Neural progenitor cell (in vitro differentiated cells): Measurements from ENCODE around the gene KRTAP29-1. TPM values are rescaled to one million over a fixed set of nuclear protein-coding genes. Genes with fewer than 3 reads are reported as not detected.

ENCODE experiments used
- DNase-seq: peaks from one replicate; pipeline ENCODE4 v3.0.0-alpha.2; 2016; ENCODE audit warnings: low spot score
- H2AFZ ChIP-seq: fragments of 200-600 bp; sonication (generic); replicated peaks from 2 replicates; pipeline ENCODE4 v1.6.1; 2016; ENCODE audit warnings: antibody characterized with exemption
- H3F3A ChIP-seq: fragments of 200-600 bp; sonication (generic); 2 replicates; pipeline ENCODE4 v1.6.1; 2016; ENCODE audit warnings: antibody characterized with exemption, low read depth
- H3K27ac ChIP-seq: fragments of 200-600 bp; sonication (generic); 2 replicates; pipeline ENCODE4 v1.5.1; 2016; ENCODE audit warnings: mild to moderate bottlenecking
- H3K27me3 ChIP-seq: fragments of 200-600 bp; sonication (generic); 2 replicates; pipeline ENCODE4 v1.6.1; 2016; ENCODE audit warnings: mild to moderate bottlenecking, moderate library complexity
- H3K36me3 ChIP-seq: fragments of 200-600 bp; sonication (generic); 2 replicates; pipeline ENCODE4 v1.5.1; 2016
- H3K4me1 ChIP-seq: fragments of 200-600 bp; sonication (generic); 2 replicates; pipeline ENCODE4 v1.6.1; 2016; ENCODE audit warnings: mixed run types
- H3K4me2 ChIP-seq: fragments of 200-600 bp; sonication (generic); 2 replicates; pipeline ENCODE4 v1.6.1; 2016
- H3K4me3 ChIP-seq: fragments of 200-600 bp; sonication (generic); 2 replicates; pipeline ENCODE4 v1.5.1; 2016
- H3K79me2 ChIP-seq: fragments of 200-600 bp; sonication (generic); 2 replicates; pipeline ENCODE4 v1.6.1; 2016; ENCODE audit warnings: low read depth
- H3K9ac ChIP-seq: fragments of 200-600 bp; sonication (generic); 2 replicates; pipeline ENCODE4 v1.6.1; 2016
- H3K9me3 ChIP-seq: fragments of 200-600 bp; sonication (generic); 2 replicates; pipeline ENCODE4 v1.5.1; 2016; ENCODE audit warnings: low read depth
- H4K20me1 ChIP-seq: fragments of 200-600 bp; sonication (generic); 2 replicates; pipeline ENCODE4 v1.6.1; 2016; ENCODE audit warnings: low read depth
- H3K27ac Mint-ChIP-seq: 3 replicates; pipeline ENCODE4 v1.8.0; 2021; ENCODE audit warnings: mixed read lengths
- H3K27me3 Mint-ChIP-seq: 2 replicates; pipeline ENCODE4 v1.8.0; 2022; ENCODE audit warnings: low read depth, mild to moderate bottlenecking, inconsistent platforms, moderate library complexity, mixed read lengths; ENCODE audit not compliant: insufficient read depth
- H3K36me3 Mint-ChIP-seq: 3 replicates; pipeline ENCODE4 v1.8.0; 2021; ENCODE audit warnings: mixed read lengths
- H3K4me1 Mint-ChIP-seq: 3 replicates; pipeline ENCODE4 v1.8.0; 2021; ENCODE audit warnings: mixed read lengths
- H3K4me3 Mint-ChIP-seq: 3 replicates; pipeline ENCODE4 v1.8.0; 2021; ENCODE audit warnings: mild to moderate bottlenecking, moderate library complexity, mixed read lengths
- H3K9me3 Mint-ChIP-seq: 3 replicates; pipeline ENCODE4 v1.8.0; 2020; ENCODE audit warnings: mixed read lengths
- EZH2 ChIP-seq: fragments of 200-600 bp; sonication (generic); IDR thresholded peaks from 2 replicates; pipeline ENCODE4 v1.6.1; 2017; ENCODE audit warnings: antibody characterized with exemption, mild to moderate bottlenecking, moderate library complexity
- EZH2phosphoT487 ChIP-seq: fragments of 200-600 bp; sonication (generic); IDR thresholded peaks from 2 replicates; pipeline ENCODE4 v1.6.1; 2017; ENCODE audit warnings: antibody characterized with exemption
- total RNA-seq: library from RNA; depleted of rRNA; stranded (reverse); fragments of >200 nt; gene quantifications from 2 replicates; pipeline ENCODE4 v1.2.3, GENCODE V29; 2015; ENCODE audit warnings: low replicate concordance
- TF ChIP-seq, protein P1 (sequence below): fragments of 200-600 bp; sonication (generic); IDR thresholded peaks from 2 replicates; pipeline ENCODE4 v1.5.1; 2017; ENCODE audit warnings: antibody characterized with exemption, mild to moderate bottlenecking

The KRTAP29-1 gene
- total RNA-seq, 1 donor from 2014 or later: not detected

DNA sequence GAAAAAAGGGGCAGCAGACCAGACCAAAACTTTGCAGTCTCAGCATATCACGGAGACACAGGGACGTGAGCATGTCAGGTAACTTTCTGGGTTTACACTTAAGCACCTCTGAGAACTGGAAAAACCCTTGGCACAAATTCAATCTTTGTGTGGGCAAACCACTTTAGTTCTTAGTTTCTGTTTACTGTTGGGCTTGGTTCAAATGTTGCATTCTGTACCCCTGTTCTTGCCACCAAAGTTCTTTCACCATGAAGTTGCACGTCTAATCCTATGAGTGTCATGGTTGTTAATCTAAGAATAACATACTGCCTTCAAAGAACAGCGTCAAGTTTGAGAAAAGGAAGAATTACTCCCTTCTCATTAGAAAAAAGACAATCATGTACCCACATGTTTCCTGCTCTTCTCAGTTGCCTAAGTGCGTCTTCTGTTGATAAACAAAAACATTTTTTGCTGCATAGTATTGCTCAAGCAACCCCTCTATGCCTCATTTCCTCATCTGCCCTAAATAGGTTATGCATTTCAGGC, 36.4 kb upstream of the KRTAP29-1 start:
- H3K9me3 Mint-ChIP-seq: peaks cover 9% of the 10 kb centered on the region

DNA sequence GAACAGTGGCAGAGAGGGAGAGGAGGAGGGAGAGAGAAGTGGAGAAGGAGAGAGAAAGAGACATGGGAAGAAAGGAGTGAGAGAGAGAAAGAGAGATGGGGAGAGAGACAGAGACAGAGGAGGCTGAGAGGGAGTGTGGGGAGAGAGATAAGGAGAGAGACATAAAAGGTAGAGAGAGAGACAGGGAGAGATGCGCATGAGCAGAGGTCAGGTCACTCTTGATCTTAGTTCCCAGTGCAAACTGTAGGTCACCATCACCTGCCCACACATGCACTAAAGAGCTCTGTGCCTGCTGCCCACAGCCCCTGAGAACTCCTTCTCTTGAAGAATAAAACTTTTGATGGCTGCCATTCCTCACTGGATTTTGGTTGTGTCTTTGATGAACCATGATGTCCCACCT, 33.1 kb upstream of the KRTAP29-1 start:
- Histone ChIP-seq H4K20me1 (no peaks in the 10 kb centered on the region), H3K4me3 (no peak overlapping the region), H3K4me1 (no peaks in the 10 kb centered on the region), H3K9me3 (no peaks in the 10 kb centered on the region), H3F3A (no peaks in the 10 kb centered on the region), H3K27me3 (no peaks in the 10 kb centered on the region), H3K4me2 (no peak overlapping the region), H2AFZ (no peak overlapping the region), H3K27ac (no peak overlapping the region), H3K36me3 (no peaks in the 10 kb centered on the region), H3K79me2 (no peaks in the 10 kb centered on the region), H3K9ac (no peak overlapping the region)
- Mint-ChIP-seq H3K9me3 (no peaks in the 10 kb centered on the region), H3K4me3 (no peak overlapping the region), H3K36me3 (no peaks in the 10 kb centered on the region), H3K27me3 (peaks cover 4% of the 10 kb centered on the region), H3K4me1 (peaks cover 12% of the 10 kb centered on the region), H3K27ac (no peak overlapping the region)
- TF ChIP-seq, protein P1, sequence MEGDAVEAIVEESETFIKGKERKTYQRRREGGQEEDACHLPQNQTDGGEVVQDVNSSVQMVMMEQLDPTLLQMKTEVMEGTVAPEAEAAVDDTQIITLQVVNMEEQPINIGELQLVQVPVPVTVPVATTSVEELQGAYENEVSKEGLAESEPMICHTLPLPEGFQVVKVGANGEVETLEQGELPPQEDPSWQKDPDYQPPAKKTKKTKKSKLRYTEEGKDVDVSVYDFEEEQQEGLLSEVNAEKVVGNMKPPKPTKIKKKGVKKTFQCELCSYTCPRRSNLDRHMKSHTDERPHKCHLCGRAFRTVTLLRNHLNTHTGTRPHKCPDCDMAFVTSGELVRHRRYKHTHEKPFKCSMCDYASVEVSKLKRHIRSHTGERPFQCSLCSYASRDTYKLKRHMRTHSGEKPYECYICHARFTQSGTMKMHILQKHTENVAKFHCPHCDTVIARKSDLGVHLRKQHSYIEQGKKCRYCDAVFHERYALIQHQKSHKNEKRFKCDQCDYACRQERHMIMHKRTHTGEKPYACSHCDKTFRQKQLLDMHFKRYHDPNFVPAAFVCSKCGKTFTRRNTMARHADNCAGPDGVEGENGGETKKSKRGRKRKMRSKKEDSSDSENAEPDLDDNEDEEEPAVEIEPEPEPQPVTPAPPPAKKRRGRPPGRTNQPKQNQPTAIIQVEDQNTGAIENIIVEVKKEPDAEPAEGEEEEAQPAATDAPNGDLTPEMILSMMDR: no peak
- TF ChIP-seq EZH2phosphoT487: no peak
- no peak for DNase-seq

More for the DNA sequence above, 36.4 kb upstream of the KRTAP29-1 start:
- DNase-seq: no peak
- Mint-ChIP-seq H3K27me3 (peaks cover 2% of the 10 kb centered on the region), H3K27ac (no peak overlapping the region), H3K4me1 (peaks cover 10% of the 10 kb centered on the region), H3K36me3 (no peaks in the 10 kb centered on the region), H3K4me3 (no peak overlapping the region)
- TF ChIP-seq, protein P1: no peak
- TF ChIP-seq EZH2: no peak
- no peak for TF ChIP-seq EZH2phosphoT487
- Histone ChIP-seq H3K4me2 (no peak overlapping the region), H3K9ac (no peak overlapping the region), H3K9me3 (peaks cover 2% of the 10 kb centered on the region), H4K20me1 (no peaks in the 10 kb centered on the region), H3F3A (no peaks in the 10 kb centered on the region), H3K27me3 (no peaks in the 10 kb centered on the region), H2AFZ (no peak overlapping the region), H3K4me1 (no peaks in the 10 kb centered on the region), H3K36me3 (no peaks in the 10 kb centered on the region), H3K4me3 (no peak overlapping the region), H3K27ac (no peak overlapping the region), H3K79me2 (no peaks in the 10 kb centered on the region)

DNA sequence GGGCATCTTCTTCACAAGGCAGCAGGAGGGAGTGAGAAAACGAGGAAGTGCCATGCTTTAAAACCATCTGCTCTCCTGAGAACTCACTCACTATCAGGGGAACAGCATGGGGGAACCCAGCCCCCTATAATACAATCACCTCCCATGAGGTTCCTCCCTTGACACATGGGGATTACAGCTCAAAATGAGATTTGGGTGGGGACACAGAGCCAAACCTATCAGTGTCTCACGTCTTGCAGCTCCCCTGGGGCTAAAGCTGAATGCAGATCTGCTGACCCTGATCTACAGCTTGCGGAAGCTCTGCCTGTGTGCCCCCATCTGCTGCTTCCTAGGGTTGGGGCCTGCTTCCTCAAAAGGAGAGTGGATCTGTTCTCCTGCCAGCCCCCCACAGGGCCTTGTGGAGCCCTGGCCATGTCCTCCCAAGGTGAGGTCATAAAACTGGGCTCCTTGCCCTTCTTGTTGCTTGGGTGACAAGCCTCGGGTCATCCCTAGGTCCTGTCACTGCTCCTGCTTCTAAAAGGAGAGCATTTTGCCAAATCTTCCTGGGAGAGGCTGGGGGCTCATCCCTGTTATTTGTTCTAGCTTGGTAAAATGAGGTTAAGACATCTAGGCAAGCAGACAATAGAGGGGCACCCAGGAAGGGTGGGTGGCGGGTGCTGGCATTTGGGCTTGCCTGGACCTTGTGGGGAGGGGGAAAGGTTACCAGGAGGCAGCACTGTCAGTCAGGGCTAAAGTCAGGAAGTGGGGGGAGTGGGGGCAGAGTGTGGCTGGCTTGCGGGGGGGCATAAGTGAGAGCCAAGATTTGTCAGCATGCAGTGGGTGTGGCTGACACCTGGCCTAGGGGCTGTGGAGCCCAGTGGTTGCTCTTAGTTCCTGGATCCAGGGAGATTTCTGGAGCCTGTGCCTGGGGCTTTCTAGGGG, 32.0 kb upstream of the KRTAP29-1 start:
- Histone ChIP-seq H3K4me3 (no peak overlapping the region), H4K20me1 (no peaks in the 10 kb centered on the region), H3K36me3 (no peaks in the 10 kb centered on the region), H2AFZ (no peak overlapping the region), H3K9ac (no peak overlapping the region), H3K4me2 (no peak overlapping the region), H3F3A (no peaks in the 10 kb centered on the region), H3K27me3 (no peaks in the 10 kb centered on the region), H3K9me3 (no peaks in the 10 kb centered on the region), H3K79me2 (no peaks in the 10 kb centered on the region), H3K4me1 (no peaks in the 10 kb centered on the region), H3K27ac (no peak overlapping the region)
- H3K27me3 Mint-ChIP-seq: peaks cover 4% of the 10 kb centered on the region
- H3K36me3 Mint-ChIP-seq: no peaks in the 10 kb centered on the region
- DNase-seq: no peak
- no peak overlapping the region for H3K27ac Mint-ChIP-seq
- H3K4me1 Mint-ChIP-seq: peaks cover 6% of the 10 kb centered on the region
- TF ChIP-seq EZH2phosphoT487 (no peak), EZH2 (no peak)
- TF ChIP-seq, protein P1: no peak
- no peaks in the 10 kb centered on the region for H3K9me3 Mint-ChIP-seq
- H3K4me3 Mint-ChIP-seq: no peak overlapping the region
